Measurements from ENCODE around the gene IER3IP1. TPM values are rescaled to one million over a fixed set of nuclear protein-coding genes. Genes with fewer than 3 reads are reported as not detected.

Gene IER3IP1, protein sequence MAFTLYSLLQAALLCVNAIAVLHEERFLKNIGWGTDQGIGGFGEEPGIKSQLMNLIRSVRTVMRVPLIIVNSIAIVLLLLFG
- total RNA-seq: 10 to 100 TPM in 2 of 5 donors, 1 to 10 TPM in 1, under 1 TPM in 2; under 0.01 to 39.1 (median 8.3) TPM
- 10 to 100 TPM; 11.3 to 12.8 (median 12.7) TPM for polyA plus RNA-seq
- long read RNA-seq, donor 1, transcript IER3IP1-201 (3 exons, 3,689 nt): major isoform, 20 of 29 reads
- long read RNA-seq, donor 1, partial matches to known transcripts: 8 of 29 reads
- long read RNA-seq, donor 1, other reads (novel, unspliced or antisense): 0 of 29 reads
- long read RNA-seq, donor 2, transcript IER3IP1-201 (3 exons, 3,689 nt): major isoform, 20 of 26 reads
- long read RNA-seq, donor 2, partial matches to known transcripts: 6 of 26 reads
- long read RNA-seq, donor 2, other reads (novel, unspliced or antisense): 0 of 26 reads
- long read RNA-seq, donor 3, transcript IER3IP1-201 (3 exons, 3,689 nt): major isoform, 29 of 36 reads
- long read RNA-seq, donor 3, partial matches to known transcripts: 6 of 36 reads
- long read RNA-seq, donor 3, other reads (novel, unspliced or antisense): 0 of 36 reads
- long read RNA-seq, donor 4, transcript IER3IP1-201 (3 exons, 3,689 nt): major isoform, 8 of 8 reads
- long read RNA-seq, donor 4, partial matches to known transcripts: 0 of 8 reads
- long read RNA-seq, donor 4, other reads (novel, unspliced or antisense): 0 of 8 reads
- long read RNA-seq, donor 5, transcript IER3IP1-201 (3 exons, 3,689 nt): major isoform, 51 of 62 reads
- long read RNA-seq, donor 5, partial matches to known transcripts: 9 of 62 reads
- long read RNA-seq, donor 5, other reads (novel, unspliced or antisense): 0 of 62 reads
- long read RNA-seq, donor 6, transcript IER3IP1-201 (3 exons, 3,689 nt): major isoform, 88 of 104 reads
- long read RNA-seq, donor 6, partial matches to known transcripts: 16 of 104 reads
- long read RNA-seq, donor 6, other reads (novel, unspliced or antisense): 0 of 104 reads
- long read RNA-seq, donor 7, transcript IER3IP1-201 (3 exons, 3,689 nt): major isoform, 59 of 65 reads
- long read RNA-seq, donor 7, partial matches to known transcripts: 6 of 65 reads
- long read RNA-seq, donor 7, other reads (novel, unspliced or antisense): 0 of 65 reads
- long read RNA-seq, donor 8, transcript IER3IP1-201 (3 exons, 3,689 nt): major isoform, 39 of 53 reads
- long read RNA-seq, donor 8, partial matches to known transcripts: 14 of 53 reads
- long read RNA-seq, donor 8, other reads (novel, unspliced or antisense): 0 of 53 reads
- long read RNA-seq, donor 9, transcript IER3IP1-201 (3 exons, 3,689 nt): major isoform, 43 of 53 reads
- long read RNA-seq, donor 9, partial matches to known transcripts: 10 of 53 reads
- long read RNA-seq, donor 9, other reads (novel, unspliced or antisense): 0 of 53 reads
- long read RNA-seq, donor 10, transcript IER3IP1-201 (3 exons, 3,689 nt): major isoform, 19 of 20 reads
- long read RNA-seq, donor 10, partial matches to known transcripts: 0 of 20 reads
- long read RNA-seq, donor 10, other reads (novel, unspliced or antisense): 0 of 20 reads

DNA sequence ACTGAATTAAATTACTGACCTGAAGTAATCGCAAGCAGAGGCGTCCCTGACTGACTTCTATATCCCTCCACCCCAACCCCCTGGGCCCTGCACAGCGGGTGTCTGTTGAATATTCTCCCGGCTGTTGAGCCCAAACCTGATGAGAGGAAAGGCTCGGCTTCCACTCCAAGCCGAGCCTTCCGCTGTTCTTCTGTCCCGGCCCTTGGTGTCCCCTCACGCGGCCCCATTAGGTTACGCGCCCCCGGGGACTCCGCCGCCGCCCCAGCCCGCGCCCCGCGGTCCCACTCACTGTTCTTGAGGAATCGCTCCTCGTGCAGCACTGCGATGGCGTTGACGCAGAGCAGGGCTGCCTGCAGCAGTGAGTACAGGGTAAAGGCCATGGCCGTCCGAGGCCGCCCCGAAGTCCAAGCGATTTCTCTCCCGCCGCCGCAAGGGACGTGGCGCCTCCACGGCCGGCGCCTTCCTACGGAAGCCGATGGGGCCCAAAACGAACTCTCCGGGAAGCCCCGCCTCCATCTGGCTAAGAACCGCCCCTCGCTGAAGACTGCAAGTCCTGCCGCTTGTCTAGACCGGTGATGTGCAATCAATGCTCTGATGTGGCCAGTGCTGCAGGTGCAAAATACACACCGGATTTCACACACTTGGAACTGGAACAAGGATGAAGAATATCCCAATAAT, at the start of gene IER3IP1:
Gene IER3IP1 (minus strand): TSS at position 467 of the 678 bp plus-strand sequence. CDS start 87 bp downstream, at position 380.
- Histone ChIP-seq H3K27me3 (no peaks in the 10 kb centered on the region), H3K27ac (peak within 1 kb of the TSS; percentile 83 to 89 (median 86)), H3K4me1 (peaks cover 12 to 41% (median 29%) of the 10 kb centered on the region in 4 donors), H3K9me3 (no peaks in the 10 kb centered on the region), H3K36me3 (no peaks in the 10 kb centered on the region), H3K4me3 (peak within 1 kb of the TSS; percentile 90 to 97 (median 96))
- DNase-seq: peak; percentile 90 to 96
- TF ChIP-seq POLR2A (IDR thresholded peaks at IDR 0.05) (no peak), EP300 (IDR thresholded peaks at IDR 0.05) (no peak), POLR2AphosphoS5 (IDR thresholded peaks at IDR 0.05) (peak in 2 of 3 donors; percentile 84 to 92)
- TF ChIP-seq, protein P1, sequence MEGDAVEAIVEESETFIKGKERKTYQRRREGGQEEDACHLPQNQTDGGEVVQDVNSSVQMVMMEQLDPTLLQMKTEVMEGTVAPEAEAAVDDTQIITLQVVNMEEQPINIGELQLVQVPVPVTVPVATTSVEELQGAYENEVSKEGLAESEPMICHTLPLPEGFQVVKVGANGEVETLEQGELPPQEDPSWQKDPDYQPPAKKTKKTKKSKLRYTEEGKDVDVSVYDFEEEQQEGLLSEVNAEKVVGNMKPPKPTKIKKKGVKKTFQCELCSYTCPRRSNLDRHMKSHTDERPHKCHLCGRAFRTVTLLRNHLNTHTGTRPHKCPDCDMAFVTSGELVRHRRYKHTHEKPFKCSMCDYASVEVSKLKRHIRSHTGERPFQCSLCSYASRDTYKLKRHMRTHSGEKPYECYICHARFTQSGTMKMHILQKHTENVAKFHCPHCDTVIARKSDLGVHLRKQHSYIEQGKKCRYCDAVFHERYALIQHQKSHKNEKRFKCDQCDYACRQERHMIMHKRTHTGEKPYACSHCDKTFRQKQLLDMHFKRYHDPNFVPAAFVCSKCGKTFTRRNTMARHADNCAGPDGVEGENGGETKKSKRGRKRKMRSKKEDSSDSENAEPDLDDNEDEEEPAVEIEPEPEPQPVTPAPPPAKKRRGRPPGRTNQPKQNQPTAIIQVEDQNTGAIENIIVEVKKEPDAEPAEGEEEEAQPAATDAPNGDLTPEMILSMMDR (IDR thresholded peaks at IDR 0.05): peak in 1 of 7 experiments; percentile 25
- intact Hi-C loops (cut with DNase I; ENCODE audit: low total_unique reads): no loop called here
- 0 to 2% (median 1%) methylated on average over 25 to 48 of the region's 48 CpGs for WGBS, 5 donors

GRCh38 chr18:47215554-47216138, 39.5 kb upstream of the IER3IP1 start:
- Histone ChIP-seq H3K9me3 (no peaks in the 10 kb centered on the region), H3K4me3 (no peak overlapping the region), H3K36me3 (no peaks in the 10 kb centered on the region), H3K27ac (no peak overlapping the region), H3K4me1 (no peaks in the 10 kb centered on the region), H3K27me3 (peaks cover 0 to 28% (median 14%) of the 10 kb centered on the region in 3 donors)
- 0 to 4% (median 1%) methylated on average over 5 of the region's 5 CpGs for WGBS, 5 donors
- peak in 1 of 2 donors; percentile 67 for DNase-seq
- intact Hi-C loops (cut with DNase I; ENCODE audit: low total_unique reads): loop anchor here (5.0 kb wide), 1 partner anchor 532 kb away; no protein-coding TSS in a partner anchor
- no peak for TF ChIP-seq POLR2A (IDR thresholded peaks at IDR 0.05)
- TF ChIP-seq, protein P1 (IDR thresholded peaks at IDR 0.05): peak in 4 of 7 experiments; percentile 23 to 54 (median 39)

DNA sequence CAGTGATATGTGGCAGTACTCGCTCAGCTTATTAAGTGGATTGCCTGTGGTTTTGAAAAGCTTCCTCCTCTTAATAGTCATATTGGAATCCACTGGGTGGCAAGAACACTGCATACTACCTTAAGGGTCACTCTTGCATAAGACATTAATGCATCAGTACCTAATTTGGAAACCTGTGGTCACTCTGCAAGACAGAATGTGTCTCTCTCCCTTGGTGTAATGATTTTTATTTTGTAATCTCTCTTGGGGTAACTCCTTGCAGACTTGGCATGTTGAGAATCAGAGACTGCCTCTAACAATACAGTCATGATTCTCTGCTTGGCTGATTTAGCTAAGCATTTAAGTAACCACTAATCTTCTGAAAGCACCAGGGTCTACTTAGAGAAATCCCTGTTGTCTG, 33.0 kb upstream of the IER3IP1 start:
- peaks cover 0 to 38% (median 9%) of the 10 kb centered on the region in 3 donors for H3K27me3 ChIP-seq
- no peak for DNase-seq
- intact Hi-C loops (cut with DNase I; ENCODE audit: low total_unique reads): loop anchor here (5.0 kb wide), 1 partner anchor 107 kb away; no protein-coding TSS in a partner anchor
- no peak overlapping the region for H3K27ac ChIP-seq
- H3K4me3 ChIP-seq: no peak overlapping the region
- TF ChIP-seq, protein P1 (IDR thresholded peaks at IDR 0.05): no peak
- no peak for TF ChIP-seq POLR2A (IDR thresholded peaks at IDR 0.05)
- H3K4me1 ChIP-seq: no peaks in the 10 kb centered on the region
- 69 to 83% (median 74%) methylated on average over 1 of the region's 1 CpG for WGBS, 5 donors
- H3K36me3 ChIP-seq: no peaks in the 10 kb centered on the region
- no peaks in the 10 kb centered on the region for H3K9me3 ChIP-seq
